VCaP (cell line): ENCODE results near the gene HOXD3.

Experiments used
- H3K27ac ChIP-seq: fragments of 450-650 bp; 2 replicates; pipeline ENCODE4 v1.5.1; 2017
- TF ChIP-seq, protein P1 (sequence below): fragments of 450-650 bp; conservative IDR thresholded peaks from 2 replicates; pipeline ENCODE4 v1.5.1; 2017; ENCODE audit warnings: mild to moderate bottlenecking, moderate library complexity

Gene HOXD3

GRCh38 chr2:176157499-176158185, 535 bp downstream of the HOXD3 start:
- TF ChIP-seq, protein P1, sequence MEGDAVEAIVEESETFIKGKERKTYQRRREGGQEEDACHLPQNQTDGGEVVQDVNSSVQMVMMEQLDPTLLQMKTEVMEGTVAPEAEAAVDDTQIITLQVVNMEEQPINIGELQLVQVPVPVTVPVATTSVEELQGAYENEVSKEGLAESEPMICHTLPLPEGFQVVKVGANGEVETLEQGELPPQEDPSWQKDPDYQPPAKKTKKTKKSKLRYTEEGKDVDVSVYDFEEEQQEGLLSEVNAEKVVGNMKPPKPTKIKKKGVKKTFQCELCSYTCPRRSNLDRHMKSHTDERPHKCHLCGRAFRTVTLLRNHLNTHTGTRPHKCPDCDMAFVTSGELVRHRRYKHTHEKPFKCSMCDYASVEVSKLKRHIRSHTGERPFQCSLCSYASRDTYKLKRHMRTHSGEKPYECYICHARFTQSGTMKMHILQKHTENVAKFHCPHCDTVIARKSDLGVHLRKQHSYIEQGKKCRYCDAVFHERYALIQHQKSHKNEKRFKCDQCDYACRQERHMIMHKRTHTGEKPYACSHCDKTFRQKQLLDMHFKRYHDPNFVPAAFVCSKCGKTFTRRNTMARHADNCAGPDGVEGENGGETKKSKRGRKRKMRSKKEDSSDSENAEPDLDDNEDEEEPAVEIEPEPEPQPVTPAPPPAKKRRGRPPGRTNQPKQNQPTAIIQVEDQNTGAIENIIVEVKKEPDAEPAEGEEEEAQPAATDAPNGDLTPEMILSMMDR, result no peak
- H3K27ac ChIP-seq, result no peak overlapping the region

GRCh38 chr2:176158186-176158591, 1.1 kb downstream of the HOXD3 start:
- H3K27ac ChIP-seq, result no peak overlapping the region

GRCh38 chr2:176158855-176159662, 2.0 kb downstream of the HOXD3 start:
- no peak overlapping the region for H3K27ac ChIP-seq
- TF ChIP-seq, protein P1, result no peak

More at GRCh38 chr2:176158186-176158591, 1.1 kb downstream of the HOXD3 start:
- TF ChIP-seq, protein P1, result no peak

- H3K27ac ChIP-seq, result no peak overlapping the region
- TF ChIP-seq, protein P1, result no peak
These were observed 2.6 kb downstream of the HOXD3 start for GRCh38 chr2:176159663-176160250.

GRCh38 chr2:176160251-176160985, 3.3 kb downstream of the HOXD3 start:
- TF ChIP-seq, protein P1, result no peak
- H3K27ac ChIP-seq, result no peak overlapping the region

DNA sequence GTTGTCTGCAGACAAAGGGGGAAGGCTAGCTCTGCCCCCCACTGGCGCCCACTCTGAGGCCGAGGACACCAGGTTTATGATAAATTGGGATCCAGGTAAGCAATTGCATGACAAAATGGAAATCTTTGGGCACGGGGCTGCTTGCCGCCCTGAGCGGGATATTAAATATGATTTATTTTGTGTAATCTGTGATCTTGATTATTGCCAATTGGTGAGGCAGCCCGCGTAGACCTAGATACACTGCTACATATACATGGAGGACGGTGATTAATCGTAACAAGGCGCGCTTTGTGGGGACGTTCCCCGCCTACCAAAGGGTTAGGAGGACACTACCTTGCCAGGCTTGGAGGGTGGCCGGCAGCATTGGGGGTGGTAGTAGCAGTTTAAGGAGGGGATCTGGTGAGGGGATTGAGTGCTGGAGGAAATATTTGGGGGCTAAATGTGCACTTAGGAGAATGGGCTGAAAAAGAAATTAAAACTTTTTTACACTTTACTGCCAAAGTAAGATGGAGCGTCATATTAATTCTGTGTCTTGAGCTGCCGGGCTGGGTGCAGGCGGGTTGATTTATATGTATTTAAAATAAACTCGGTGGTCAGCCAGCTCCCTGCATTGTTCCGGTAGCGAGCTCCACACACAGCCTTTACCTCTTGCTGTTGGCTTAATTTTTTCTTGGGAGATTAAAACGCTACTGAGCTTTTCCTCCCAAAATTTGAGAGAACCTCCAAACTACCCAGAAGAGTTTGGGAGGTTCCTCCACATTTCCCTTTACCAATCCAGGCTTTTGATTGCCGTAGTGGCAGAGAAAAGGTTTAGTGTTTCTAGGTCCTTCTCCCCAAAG, 4.1 kb downstream of the HOXD3 start:
- H3K27ac ChIP-seq, result no peak overlapping the region
- TF ChIP-seq, protein P1, result no peak
